GM12891 (cell line): ENCODE data around the gene CTSV.
"Not testable (repeated sequence)": the region's sequence is repeated elsewhere in the genome, so short reads cannot be mapped to it uniquely, and the experiment has no call there.

Experiments
- PAX5 ChIP-seq: IDR thresholded peaks from 2 replicates; pipeline ENCODE4 v1.6.1; 2011; ENCODE audit warnings: low read length, moderate library complexity, mild to moderate bottlenecking; ENCODE audit not compliant: insufficient read depth, severe bottlenecking
- POLR2A ChIP-seq: IDR thresholded peaks from 2 replicates; pipeline ENCODE4 v1.6.1; 2011; ENCODE audit warnings: low read depth, low read length, control low read depth
- POLR2AphosphoS5 ChIP-seq: IDR thresholded peaks from 2 replicates; pipeline ENCODE4 v1.6.1; 2011; ENCODE audit warnings: low read depth, low read length, control low read depth
- POU2F2 ChIP-seq: IDR thresholded peaks from 2 replicates; pipeline ENCODE4 v1.6.1; 2011; ENCODE audit warnings: low read depth, mild to moderate bottlenecking, control low read depth, low read length, moderate library complexity
- SPI1 ChIP-seq: IDR thresholded peaks from 2 replicates; pipeline ENCODE4 v1.6.1; 2011; ENCODE audit warnings: low read depth, low read length, control low read depth
- TAF1 ChIP-seq: IDR thresholded peaks from 2 replicates; pipeline ENCODE4 v1.6.1; 2011; ENCODE audit warnings: low read depth, low read length, control low read depth

DNA sequence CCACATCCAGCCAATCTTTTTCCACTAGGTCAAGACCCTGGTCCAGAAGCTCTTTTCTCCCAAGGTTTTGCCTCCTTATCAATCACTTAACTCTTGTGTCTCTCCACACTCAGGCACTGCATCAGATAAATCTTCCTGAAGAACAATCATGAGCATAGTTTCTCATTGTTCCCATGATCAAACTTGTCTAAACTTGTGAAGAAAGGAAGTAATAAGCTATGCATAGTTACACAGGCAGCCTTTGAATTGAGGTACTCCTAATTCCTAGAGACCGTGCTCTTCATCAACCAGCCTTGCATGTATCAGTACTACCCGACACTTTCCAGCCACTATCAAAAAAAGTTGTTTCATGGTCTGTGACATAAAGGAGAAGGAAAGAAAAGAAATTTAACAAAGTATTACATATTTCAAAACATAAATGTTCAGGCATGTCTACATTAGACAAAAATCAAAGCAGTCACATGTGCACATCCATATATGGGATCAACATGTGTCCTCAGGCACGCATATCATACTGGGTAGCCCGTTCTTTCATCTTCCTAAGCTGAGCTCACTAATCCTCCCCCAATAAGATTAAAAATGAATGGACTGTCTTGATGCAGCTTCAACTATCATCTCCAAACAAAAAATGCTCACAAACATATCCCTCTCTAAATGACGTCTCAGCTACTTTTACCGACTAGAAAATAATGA is 41.8 kb downstream of the CTSV start:
- not testable (repeated sequence) for TF ChIP-seq POLR2AphosphoS5, POLR2A, POU2F2, TAF1, PAX5, SPI1
